Measurements from ENCODE around the gene SLC35D1.
"Not testable (repeated sequence)": the region's sequence is repeated elsewhere in the genome, so short reads cannot be mapped to it uniquely, and the experiment has no call there.

The SLC35D1 gene

DNA sequence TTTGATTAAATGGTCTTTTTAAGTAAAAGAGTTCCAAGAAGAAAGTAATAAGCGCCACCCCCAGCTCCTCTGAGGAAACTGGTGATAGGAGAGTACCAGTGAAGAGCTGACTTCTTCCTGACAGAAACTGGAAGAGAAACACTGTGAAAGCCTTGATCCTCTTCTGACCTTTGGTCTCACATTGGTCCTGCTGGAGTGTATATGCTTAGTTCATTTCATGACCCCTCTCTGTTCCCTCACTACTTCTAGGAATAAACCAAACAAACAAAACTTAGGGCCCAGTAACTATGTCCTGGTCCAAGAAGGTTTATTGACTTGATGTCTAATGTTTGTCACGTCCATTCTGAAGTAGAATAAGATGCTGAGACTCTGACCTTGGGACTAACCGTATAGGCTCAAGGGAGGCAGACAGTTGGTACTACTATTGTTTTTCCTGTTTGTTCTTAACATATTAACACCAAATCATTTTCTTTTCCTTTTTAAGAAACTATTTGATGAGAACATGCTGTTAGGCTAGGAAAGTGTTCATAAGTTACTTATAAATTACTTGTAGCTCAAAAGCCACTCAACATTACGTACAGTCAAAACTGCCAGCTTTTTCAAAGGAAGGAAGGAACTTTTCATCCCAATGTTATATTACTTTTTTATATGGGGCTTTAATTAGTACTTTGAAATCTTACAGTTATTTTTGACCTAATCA, 71.2 kb downstream of the SLC35D1 start:
- no peak for DNase-seq

DNA sequence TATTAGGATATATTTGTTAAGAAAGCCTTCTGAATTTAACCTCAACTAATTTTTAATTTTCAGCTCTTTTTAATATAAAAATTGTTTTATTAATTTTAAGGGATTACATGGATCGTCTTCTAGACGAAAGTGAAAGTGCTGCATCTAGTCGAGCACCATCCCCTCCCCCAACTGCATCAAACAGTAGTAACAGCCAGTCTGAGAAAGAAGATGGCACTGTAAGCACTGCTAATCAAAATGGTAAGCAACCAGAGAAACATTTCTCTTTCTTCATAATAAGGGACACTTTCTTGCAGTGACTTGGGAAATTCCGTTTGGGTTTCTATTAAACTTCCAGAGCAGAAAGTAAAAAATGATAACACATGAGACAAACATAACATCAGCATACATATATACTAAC, 72.3 kb downstream of the SLC35D1 start:
- DNase-seq: no peak

DNA sequence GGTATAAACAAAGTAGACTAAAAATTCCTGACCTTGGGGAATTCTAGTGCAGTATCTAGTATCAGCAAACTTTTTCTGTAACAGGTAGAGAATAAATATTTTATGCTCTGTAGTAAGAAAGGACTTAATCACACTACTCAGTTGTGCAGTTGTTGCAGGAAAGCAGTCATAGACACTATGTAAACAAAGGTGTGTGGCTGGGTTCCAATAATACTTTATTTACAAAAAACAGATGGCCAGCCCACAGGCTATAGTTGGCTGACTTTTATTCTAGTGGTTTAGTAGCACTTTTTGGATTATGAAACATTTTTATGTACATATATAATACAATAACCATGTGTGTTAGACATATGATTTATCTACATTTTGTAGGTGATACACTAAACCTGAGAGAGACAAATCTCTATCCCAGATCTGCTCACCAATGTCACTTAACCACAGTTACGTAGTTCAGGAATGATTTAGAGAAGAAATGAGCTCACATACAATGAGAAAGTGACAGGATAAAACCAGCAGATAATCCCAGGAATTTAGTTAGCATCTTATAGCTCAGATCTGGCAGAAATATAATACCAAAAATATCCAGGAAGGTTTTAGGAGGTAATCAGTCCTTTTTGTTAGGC, 73.1 kb downstream of the SLC35D1 start:
- no peak for DNase-seq

DNA sequence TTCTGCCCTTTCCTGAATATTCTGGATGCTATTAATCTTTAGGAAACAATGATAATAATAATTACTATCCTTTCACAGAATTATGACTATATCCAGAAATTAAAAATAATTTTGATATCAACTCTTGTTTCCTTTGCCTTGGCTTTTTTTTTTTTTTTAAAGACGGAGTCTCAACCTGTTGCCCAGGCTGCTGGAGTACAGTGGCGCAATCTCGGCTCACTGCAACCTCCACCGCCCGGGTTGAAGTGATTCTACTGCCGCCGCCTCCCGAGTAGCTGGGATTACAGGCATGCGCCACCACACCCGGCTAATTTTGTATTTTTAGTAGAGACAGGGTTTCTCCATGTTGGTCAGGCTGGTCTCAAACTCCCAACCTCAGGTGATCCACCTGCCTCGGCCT, 74.3 kb downstream of the SLC35D1 start:
- not testable (repeated sequence) for DNase-seq

DNA sequence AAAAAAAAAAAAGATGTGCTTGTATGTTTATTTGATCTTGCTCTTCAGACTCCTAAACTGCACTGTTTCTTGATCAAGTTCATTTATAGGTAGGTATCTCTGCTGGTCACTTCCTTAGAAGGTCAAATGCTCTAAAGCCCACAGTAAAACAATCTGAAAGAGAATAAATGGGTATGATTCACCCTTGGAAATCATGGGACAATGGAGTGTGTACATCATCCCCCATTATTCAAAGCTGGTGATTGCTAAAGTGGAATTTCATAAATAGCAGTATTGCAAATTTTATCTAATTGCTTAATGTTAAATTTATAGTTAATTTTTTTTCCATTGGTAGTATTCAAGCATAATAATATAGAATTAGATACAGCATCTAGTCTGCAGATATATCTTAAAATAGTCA, 75.7 kb downstream of the SLC35D1 start:
- no peak for DNase-seq

DNA sequence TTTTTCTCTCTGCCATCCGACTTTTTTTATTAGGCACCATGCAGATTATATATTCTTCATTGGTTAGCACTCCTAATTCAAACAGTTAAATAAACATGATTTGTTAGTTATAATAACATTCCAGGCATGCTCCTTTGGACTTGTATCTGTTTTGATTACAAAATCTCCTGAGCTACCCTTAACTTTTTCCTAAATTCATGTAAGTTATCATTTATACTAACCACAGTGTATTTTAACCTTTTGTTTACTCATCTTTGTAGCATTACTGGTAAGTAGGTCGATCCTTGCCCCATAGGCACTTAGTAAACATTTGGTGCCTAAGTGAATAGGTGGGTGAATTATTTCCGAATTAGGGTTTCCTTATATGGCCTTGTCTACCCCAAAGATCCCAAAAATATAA, 85.4 kb downstream of the SLC35D1 start:
- DNase-seq: no peak

DNA sequence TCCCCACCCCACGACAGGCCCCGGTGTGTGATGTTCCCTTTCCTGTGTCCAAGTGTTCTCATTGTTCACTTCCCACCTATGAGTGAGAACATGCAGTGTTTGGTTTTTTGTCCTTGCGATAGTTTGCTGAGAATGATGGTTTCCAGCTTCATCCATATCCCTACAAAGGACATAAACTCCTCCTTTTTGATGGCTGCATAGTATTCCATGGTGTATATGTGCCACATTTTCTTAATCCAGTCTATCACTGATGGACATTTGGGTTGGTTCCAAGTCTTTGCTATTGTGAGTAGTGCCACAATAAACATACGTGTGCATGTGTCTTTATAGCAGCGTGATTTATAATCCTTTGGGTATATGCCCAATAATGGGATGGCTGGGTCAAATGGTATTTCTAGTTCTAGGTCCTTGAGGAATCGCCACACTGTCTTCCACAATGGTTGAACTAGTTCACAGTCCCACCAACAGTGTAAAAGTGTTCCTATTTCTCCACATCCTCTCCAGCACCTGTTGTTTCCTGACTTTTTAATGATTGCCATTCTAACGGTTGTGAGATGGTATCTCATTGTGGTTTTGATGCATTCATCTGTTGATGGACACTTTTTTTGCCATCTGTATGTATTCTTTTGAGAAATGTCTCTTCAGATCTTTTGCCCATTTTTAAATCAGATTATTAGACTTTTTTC, 87.6 kb downstream of the SLC35D1 start:
- not testable (repeated sequence) for DNase-seq

DNA sequence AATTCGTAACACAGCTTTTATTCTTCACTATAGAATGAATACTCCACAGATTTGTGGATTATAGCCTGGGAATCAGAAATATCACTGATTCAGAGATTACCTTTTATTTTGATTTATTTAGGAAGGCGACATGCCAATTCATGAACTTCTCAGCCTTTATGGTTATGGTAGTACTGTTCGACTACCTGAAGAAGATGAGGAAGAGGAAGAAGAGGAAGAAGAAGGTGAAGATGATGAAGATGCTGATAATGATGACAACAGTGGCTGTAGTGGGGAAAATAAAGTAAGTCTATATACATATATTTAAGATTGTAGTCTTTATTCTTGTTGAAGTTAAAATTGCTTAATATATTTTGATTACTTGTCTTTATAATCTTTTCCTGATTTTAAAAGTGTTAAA, 96.0 kb downstream of the SLC35D1 start:
- DNase-seq: no peak

DNA sequence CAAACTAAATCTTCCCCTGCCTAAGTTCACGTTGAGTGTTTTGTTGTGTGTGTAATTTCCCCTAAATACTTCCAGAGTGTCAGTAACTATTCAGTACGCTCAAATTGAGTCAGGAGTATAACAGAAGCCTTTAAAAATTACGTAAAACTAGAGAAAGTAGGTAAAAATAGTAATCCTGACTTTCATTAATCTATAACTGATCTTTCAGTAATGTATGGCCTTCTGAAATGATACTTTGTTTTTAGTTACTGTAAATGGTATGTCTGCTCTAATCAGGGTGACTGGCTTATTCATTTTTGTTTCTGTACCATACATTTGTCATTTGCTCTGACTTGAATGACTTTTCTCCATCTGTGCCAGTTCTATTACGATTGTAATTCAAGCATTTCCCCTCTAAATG, 99.7 kb downstream of the SLC35D1 start:
- DNase-seq: no peak

DNA sequence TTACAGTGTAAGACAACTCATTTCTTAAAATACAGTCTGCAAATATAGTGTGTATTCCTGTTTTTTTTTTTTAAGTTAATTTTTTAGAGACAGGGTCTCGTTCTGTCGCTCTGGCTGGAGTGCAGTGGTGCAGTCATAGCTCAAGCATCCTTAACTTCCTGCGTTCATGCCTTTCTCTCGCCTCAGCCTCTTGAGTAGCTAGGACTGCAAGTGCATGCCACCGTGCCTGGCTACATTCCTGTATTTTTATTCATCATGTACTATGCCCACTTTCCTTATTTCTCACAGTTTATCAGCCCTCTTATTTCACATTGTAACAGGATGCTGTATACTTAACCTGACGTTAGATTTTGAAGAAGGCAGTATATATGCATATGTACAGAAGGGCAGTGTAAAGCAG, 102.4 kb downstream of the SLC35D1 start:
- DNase-seq: no peak

Data from NCI-H146 (cell line).